GM23338 (cell line): Measurements from ENCODE around the gene SSU72. TPM values are rescaled to one million over a fixed set of nuclear protein-coding genes. Genes with fewer than 3 reads are reported as not detected.

Experiments used
- CREB1 ChIP-seq: fragments of 250-450 bp; sonication (Bioruptor Pico); IDR thresholded peaks from 2 replicates; pipeline ENCODE4 v1.5.0; 2020; ENCODE audit warnings: low read depth, mild to moderate bottlenecking, moderate library complexity
- ETS1 ChIP-seq: IDR thresholded peaks from 2 replicates; pipeline ENCODE4 v1.6.1; 2016; ENCODE audit warnings: antibody characterized with exemption
- EZH2phosphoT487 ChIP-seq: fragments of 200-600 bp; sonication (generic); IDR thresholded peaks from one replicate; pipeline ENCODE4 v1.8.1; 2018; ENCODE audit warnings: antibody characterized with exemption; ENCODE audit not compliant: unreplicated experiment
- NANOG ChIP-seq: IDR thresholded peaks from 2 replicates; pipeline ENCODE4 v1.6.1; 2016; ENCODE audit warnings: antibody characterized with exemption, borderline replicate concordance
- STAT1 ChIP-seq: IDR thresholded peaks from one replicate; pipeline ENCODE4 v1.6.1; 2016; ENCODE audit warnings: antibody characterized with exemption; ENCODE audit not compliant: unreplicated experiment
- ZNF331 ChIP-seq: fragments of 250-450 bp; sonication (Bioruptor Pico); IDR thresholded peaks from 2 replicates; pipeline ENCODE4 v1.5.0; 2020; ENCODE audit warnings: low read depth, mild to moderate bottlenecking, moderate library complexity
- polyA plus RNA-seq: library from polyadenylated mRNA; unstranded; fragments of >200 nt; fragmentation: Nextera tagmentation; extraction: Ambion mirVana; gene quantifications from 2 replicates; pipeline ENCODE4 v1.2.1, GENCODE V29; 2016
- total RNA-seq: library from RNA; depleted of rRNA; stranded (reverse); fragments of >200 nt; shearing (Covaris generic); gene quantifications from 2 replicates; pipeline ENCODE4 v1.2.3, GENCODE V29; 2014
- TF ChIP-seq, protein P1 (sequence below): fragments of 250-450 bp; sonication (Bioruptor Pico); IDR thresholded peaks from 2 replicates; pipeline ENCODE4 v1.5.0; 2020; ENCODE audit warnings: mild to moderate bottlenecking, moderate library complexity
- TF ChIP-seq, protein P2 (sequence below), 2 experiments: fragments of 200-600 bp in 1 of 2; sonication (generic) in 1 of 2; conservative IDR thresholded peaks; 2 replicates each; pipeline versions ENCODE4 v1.5.1 to v1.6.1; 2016 to 2017; ENCODE audit warnings: antibody characterized with exemption in 2 of 2, low read depth in 2 of 2, mild to moderate bottlenecking in 2 of 2, moderate library complexity in 1 of 2

The SSU72 gene
- total and polyA plus RNA-seq, 2 experiments from 2014 or later = 148 to 248 TPM

GRCh38 chr1:1622010-1622787 lies 47.5 kb upstream of the SSU72 start (continued):
- TF ChIP-seq, protein P1, sequence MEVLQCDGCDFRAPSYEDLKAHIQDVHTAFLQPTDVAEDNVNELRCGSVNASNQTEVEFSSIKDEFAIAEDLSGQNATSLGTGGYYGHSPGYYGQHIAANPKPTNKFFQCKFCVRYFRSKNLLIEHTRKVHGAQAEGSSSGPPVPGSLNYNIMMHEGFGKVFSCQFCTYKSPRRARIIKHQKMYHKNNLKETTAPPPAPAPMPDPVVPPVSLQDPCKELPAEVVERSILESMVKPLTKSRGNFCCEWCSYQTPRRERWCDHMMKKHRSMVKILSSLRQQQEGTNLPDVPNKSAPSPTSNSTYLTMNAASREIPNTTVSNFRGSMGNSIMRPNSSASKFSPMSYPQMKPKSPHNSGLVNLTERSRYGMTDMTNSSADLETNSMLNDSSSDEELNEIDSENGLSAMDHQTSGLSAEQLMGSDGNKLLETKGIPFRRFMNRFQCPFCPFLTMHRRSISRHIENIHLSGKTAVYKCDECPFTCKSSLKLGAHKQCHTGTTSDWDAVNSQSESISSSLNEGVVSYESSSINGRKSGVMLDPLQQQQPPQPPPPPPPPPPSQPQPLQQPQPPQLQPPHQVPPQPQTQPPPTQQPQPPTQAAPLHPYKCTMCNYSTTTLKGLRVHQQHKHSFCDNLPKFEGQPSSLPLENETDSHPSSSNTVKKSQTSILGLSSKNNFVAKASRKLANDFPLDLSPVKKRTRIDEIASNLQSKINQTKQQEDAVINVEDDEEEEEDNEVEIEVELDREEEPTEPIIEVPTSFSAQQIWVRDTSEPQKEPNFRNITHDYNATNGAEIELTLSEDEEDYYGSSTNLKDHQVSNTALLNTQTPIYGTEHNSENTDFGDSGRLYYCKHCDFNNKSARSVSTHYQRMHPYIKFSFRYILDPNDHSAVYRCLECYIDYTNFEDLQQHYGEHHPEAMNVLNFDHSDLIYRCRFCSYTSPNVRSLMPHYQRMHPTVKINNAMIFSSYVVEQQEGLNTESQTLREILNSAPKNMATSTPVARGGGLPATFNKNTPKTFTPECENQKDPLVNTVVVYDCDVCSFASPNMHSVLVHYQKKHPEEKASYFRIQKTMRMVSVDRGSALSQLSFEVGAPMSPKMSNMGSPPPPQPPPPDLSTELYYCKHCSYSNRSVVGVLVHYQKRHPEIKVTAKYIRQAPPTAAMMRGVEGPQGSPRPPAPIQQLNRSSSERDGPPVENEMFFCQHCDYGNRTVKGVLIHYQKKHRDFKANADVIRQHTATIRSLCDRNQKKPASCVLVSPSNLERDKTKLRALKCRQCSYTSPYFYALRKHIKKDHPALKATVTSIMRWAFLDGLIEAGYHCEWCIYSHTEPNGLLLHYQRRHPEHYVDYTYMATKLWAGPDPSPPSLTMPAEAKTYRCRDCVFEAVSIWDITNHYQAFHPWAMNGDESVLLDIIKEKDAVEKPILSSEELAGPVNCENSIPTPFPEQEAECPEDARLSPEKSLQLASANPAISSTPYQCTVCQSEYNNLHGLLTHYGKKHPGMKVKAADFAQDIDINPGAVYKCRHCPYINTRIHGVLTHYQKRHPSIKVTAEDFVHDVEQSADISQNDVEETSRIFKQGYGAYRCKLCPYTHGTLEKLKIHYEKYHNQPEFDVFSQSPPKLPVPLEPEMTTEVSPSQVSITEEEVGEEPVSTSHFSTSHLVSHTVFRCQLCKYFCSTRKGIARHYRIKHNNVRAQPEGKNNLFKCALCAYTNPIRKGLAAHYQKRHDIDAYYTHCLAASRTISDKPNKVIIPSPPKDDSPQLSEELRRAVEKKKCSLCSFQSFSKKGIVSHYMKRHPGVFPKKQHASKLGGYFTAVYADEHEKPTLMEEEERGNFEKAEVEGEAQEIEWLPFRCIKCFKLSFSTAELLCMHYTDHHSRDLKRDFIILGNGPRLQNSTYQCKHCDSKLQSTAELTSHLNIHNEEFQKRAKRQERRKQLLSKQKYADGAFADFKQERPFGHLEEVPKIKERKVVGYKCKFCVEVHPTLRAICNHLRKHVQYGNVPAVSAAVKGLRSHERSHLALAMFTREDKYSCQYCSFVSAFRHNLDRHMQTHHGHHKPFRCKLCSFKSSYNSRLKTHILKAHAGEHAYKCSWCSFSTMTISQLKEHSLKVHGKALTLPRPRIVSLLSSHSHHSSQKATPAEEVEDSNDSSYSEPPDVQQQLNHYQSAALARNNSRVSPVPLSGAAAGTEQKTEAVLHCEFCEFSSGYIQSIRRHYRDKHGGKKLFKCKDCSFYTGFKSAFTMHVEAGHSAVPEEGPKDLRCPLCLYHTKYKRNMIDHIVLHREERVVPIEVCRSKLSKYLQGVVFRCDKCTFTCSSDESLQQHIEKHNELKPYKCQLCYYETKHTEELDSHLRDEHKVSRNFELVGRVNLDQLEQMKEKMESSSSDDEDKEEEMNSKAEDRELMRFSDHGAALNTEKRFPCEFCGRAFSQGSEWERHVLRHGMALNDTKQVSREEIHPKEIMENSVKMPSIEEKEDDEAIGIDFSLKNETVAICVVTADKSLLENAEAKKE = no peak
- TF ChIP-seq, protein P2, sequence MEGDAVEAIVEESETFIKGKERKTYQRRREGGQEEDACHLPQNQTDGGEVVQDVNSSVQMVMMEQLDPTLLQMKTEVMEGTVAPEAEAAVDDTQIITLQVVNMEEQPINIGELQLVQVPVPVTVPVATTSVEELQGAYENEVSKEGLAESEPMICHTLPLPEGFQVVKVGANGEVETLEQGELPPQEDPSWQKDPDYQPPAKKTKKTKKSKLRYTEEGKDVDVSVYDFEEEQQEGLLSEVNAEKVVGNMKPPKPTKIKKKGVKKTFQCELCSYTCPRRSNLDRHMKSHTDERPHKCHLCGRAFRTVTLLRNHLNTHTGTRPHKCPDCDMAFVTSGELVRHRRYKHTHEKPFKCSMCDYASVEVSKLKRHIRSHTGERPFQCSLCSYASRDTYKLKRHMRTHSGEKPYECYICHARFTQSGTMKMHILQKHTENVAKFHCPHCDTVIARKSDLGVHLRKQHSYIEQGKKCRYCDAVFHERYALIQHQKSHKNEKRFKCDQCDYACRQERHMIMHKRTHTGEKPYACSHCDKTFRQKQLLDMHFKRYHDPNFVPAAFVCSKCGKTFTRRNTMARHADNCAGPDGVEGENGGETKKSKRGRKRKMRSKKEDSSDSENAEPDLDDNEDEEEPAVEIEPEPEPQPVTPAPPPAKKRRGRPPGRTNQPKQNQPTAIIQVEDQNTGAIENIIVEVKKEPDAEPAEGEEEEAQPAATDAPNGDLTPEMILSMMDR (conservative IDR thresholded peaks at IDR 0.05; ENCODE audit: low read depth in 2 of 2) = no peak
- TF ChIP-seq EZH2phosphoT487 (no peak), ZNF331 (CRISPR knock-in tag) (no peak), CREB1 (no peak), STAT1 (no peak), NANOG (no peak), ETS1 (no peak)
